ENCODE results near the gene WHRN.

DNA sequence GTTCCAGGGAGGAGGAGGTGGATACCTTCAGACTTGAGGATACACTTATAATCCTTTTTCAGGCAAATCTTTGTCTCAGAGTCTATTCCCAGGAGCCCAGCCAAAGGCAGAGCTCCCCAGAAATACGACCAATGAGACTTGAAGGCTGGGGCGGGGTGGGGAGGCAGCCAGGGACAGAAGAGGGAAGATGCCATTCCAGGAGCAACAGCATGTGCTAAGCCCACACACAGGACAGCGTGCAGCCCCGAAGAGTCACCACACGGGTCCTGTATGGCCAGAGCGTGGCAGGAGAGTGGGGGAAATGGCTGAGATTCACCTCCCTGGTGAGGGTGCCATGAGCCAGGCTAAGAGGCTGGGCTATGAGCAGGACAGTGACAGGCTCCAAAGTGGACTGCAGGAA lies 35.2 kb downstream of the WHRN start:
- TF ChIP-seq, protein P1, sequence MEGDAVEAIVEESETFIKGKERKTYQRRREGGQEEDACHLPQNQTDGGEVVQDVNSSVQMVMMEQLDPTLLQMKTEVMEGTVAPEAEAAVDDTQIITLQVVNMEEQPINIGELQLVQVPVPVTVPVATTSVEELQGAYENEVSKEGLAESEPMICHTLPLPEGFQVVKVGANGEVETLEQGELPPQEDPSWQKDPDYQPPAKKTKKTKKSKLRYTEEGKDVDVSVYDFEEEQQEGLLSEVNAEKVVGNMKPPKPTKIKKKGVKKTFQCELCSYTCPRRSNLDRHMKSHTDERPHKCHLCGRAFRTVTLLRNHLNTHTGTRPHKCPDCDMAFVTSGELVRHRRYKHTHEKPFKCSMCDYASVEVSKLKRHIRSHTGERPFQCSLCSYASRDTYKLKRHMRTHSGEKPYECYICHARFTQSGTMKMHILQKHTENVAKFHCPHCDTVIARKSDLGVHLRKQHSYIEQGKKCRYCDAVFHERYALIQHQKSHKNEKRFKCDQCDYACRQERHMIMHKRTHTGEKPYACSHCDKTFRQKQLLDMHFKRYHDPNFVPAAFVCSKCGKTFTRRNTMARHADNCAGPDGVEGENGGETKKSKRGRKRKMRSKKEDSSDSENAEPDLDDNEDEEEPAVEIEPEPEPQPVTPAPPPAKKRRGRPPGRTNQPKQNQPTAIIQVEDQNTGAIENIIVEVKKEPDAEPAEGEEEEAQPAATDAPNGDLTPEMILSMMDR (IDR thresholded peaks at IDR 0.05) = no peak
- TF ChIP-seq EZH2 (IDR thresholded peaks at IDR 0.05; ENCODE audit: borderline replicate concordance, insufficient read depth, low read depth, low read length, poor library complexity, severe bottlenecking) = no peak
